Measurements from ENCODE around the gene S100A13. TPM values are rescaled to one million over a fixed set of nuclear protein-coding genes. Genes with fewer than 3 reads are reported as not detected.

The S100A13 gene
- total and polyA plus RNA-seq, 2 experiments from 2014 or later = 115 to 248 TPM

- H2AFZ ChIP-seq = no peak overlapping the region
- no peaks in the 10 kb centered on the region for H3K27me3 ChIP-seq
- no peak for DNase-seq (ENCODE audit: low spot score)
- peaks cover 23% of the 10 kb centered on the region for H3K79me2 ChIP-seq
- H3K4me1 ChIP-seq (ENCODE audit: insufficient read depth) = peaks cover 5% of the 10 kb centered on the region
- WGBS (ENCODE audit: low lambda C conversion rate, missing lambda C conversion rate) = 86% methylated on average over 5 of the region's 5 CpGs
- H3K9me3 ChIP-seq (ENCODE audit: low read depth) = no peaks in the 10 kb centered on the region
- H3K9me2 ChIP-seq (replicated peaks; ENCODE audit: insufficient read depth) = no peaks in the 10 kb centered on the region
- H4K20me1 ChIP-seq (ENCODE audit: insufficient read depth, poor library complexity, severe bottlenecking) = no peaks in the 10 kb centered on the region
- no peak for TF ChIP-seq CTCF (IDR thresholded peaks at IDR 0.05; ENCODE audit: poor library complexity)
- no peak for TF ChIP-seq EZH2 (IDR thresholded peaks at IDR 0.05; ENCODE audit: borderline replicate concordance)
- no peak overlapping the region for H3K27ac ChIP-seq
- no peak overlapping the region for H3K4me2 ChIP-seq
- no peaks in the 10 kb centered on the region for H3K36me3 ChIP-seq (replicated peaks; ENCODE audit: insufficient read depth, low read depth)
- H3K4me3 ChIP-seq = no peak overlapping the region
Observed at GRCh38 chr1:153663211-153663610, 35.9 kb upstream of the S100A13 start.

GRCh38 chr1:153662269-153662668 is 35.0 kb upstream of the S100A13 start:
- WGBS (ENCODE audit: low lambda C conversion rate, missing lambda C conversion rate) = 68% methylated on average over 2 of the region's 2 CpGs
- Histone ChIP-seq H3K9me2 (replicated peaks; ENCODE audit: insufficient read depth) (no peaks in the 10 kb centered on the region), H2AFZ (no peak overlapping the region), H3K9me3 (ENCODE audit: low read depth) (no peaks in the 10 kb centered on the region), H3K27me3 (no peaks in the 10 kb centered on the region), H3K36me3 (replicated peaks; ENCODE audit: insufficient read depth, low read depth) (no peaks in the 10 kb centered on the region), H3K4me1 (ENCODE audit: insufficient read depth) (peaks cover 5% of the 10 kb centered on the region), H3K4me2 (no peak overlapping the region), H3K4me3 (no peak overlapping the region), H3K27ac (no peak overlapping the region), H3K79me2 (peaks cover 17% of the 10 kb centered on the region), H4K20me1 (ENCODE audit: insufficient read depth, poor library complexity, severe bottlenecking) (no peaks in the 10 kb centered on the region)
- no peak for DNase-seq (ENCODE audit: low spot score)
- no peak for TF ChIP-seq EZH2phosphoT487 (IDR thresholded peaks at IDR 0.05; ENCODE audit: low read depth, severe bottlenecking, unreplicated experiment)
- no peak for TF ChIP-seq EZH2 (IDR thresholded peaks at IDR 0.05; ENCODE audit: borderline replicate concordance)
- no peak for TF ChIP-seq CTCF (IDR thresholded peaks at IDR 0.05; ENCODE audit: poor library complexity)

GRCh38 chr1:153661111-153661708 is 33.9 kb upstream of the S100A13 start:
- Histone ChIP-seq H3K9me2 (replicated peaks; ENCODE audit: insufficient read depth) (no peaks in the 10 kb centered on the region), H2AFZ (no peak overlapping the region), H3K9me3 (ENCODE audit: low read depth) (no peaks in the 10 kb centered on the region), H3K27ac (no peak overlapping the region), H3K27me3 (no peaks in the 10 kb centered on the region), H3K4me3 (no peak overlapping the region), H3K4me2 (no peak overlapping the region), H4K20me1 (ENCODE audit: insufficient read depth, poor library complexity, severe bottlenecking) (no peaks in the 10 kb centered on the region), H3K36me3 (replicated peaks; ENCODE audit: insufficient read depth, low read depth) (no peaks in the 10 kb centered on the region), H3K4me1 (ENCODE audit: insufficient read depth) (peaks cover 5% of the 10 kb centered on the region), H3K79me2 (peaks cover 17% of the 10 kb centered on the region)
- WGBS (ENCODE audit: low lambda C conversion rate, missing lambda C conversion rate) = 81% methylated on average over 9 of the region's 9 CpGs
- TF ChIP-seq EZH2phosphoT487 (IDR thresholded peaks at IDR 0.05; ENCODE audit: low read depth, severe bottlenecking, unreplicated experiment) (no peak), EZH2 (IDR thresholded peaks at IDR 0.05; ENCODE audit: borderline replicate concordance) (no peak), CTCF (IDR thresholded peaks at IDR 0.05; ENCODE audit: poor library complexity) (no peak)
- no peak for DNase-seq (ENCODE audit: low spot score)
